Measurements from ENCODE around the gene PIP5K1B. TPM values are rescaled to one million over a fixed set of nuclear protein-coding genes. Genes with fewer than 3 reads are reported as not detected.

Gene PIP5K1B
- total RNA-seq, 1 experiment from 2014 or later, result not detected

- Histone ChIP-seq H3F3A (ENCODE audit: low read length, unreplicated experiment) (no peaks in the 10 kb centered on the region), H2AFZ (ENCODE audit: low read length) (no peak overlapping the region), H3K9me3 (ENCODE audit: low read length) (no peaks in the 10 kb centered on the region), H3K36me3 (ENCODE audit: low read depth, low read length) (no peaks in the 10 kb centered on the region), H3K4me3 (ENCODE audit: low read length) (no peak overlapping the region), H4K20me1 (ENCODE audit: low read length) (no peaks in the 10 kb centered on the region), H3K79me2 (ENCODE audit: low read length) (no peaks in the 10 kb centered on the region), H3K9ac (ENCODE audit: low read length) (no peak overlapping the region), H3K9me2 (replicated peaks; ENCODE audit: low read length) (no peaks in the 10 kb centered on the region), H3K4me1 (ENCODE audit: insufficient read depth, low read length) (peaks cover 3% of the 10 kb centered on the region; the same call in 1 of the 2 replicates), H3K27ac (ENCODE audit: low read length) (no peak overlapping the region), H3K27me3 (ENCODE audit: low read length) (peaks cover 67% of the 10 kb centered on the region), H3K4me2 (ENCODE audit: low read length) (no peak overlapping the region)
- DNase-seq (no peak), ATAC-seq (no peak)
- intact Hi-C loops (cut with micrococcal nuclease), result no loop called here
- ChIA-PET POLR2A (ENCODE audit: unreplicated experiment) (no interaction called here), CTCF (no interaction called here)
- no TSS peak for BruUV-seq (replicated peaks)
- no peak for TF ChIP-seq CTCF (conservative IDR thresholded peaks at IDR 0.05; ENCODE audit: low read depth, low read length)
- TF ChIP-seq EZH2phosphoT487 (IDR thresholded peaks at IDR 0.05; ENCODE audit: borderline replicate concordance, low read length), result no peak
- no peak for TF ChIP-seq EZH2 (IDR thresholded peaks at IDR 0.05; ENCODE audit: low read length, unreplicated experiment)
Observed at GRCh38 chr9:68709291-68710110, 4.5 kb downstream of the PIP5K1B start.

DNA sequence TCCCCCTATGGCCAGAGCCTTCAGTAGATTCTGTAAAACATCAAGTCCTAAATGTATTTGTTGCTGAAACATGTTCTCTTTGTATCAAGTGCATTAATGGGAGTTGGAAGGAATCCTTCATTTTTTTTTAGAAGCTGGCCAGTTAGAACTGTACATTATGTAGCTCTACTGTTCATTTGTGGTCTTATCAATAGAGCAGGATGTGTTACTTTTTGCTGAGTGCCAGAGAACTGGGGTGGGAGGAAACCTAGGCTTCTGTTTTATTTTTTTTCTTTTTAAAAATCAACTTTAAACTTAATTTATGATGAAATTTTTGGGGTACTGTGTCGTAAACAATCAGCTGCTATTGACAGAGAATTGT, 5.1 kb downstream of the PIP5K1B start:
- H3K27ac ChIP-seq (ENCODE audit: low read length), result no peak overlapping the region
- intact Hi-C loops (cut with micrococcal nuclease), result no loop called here
- no peak overlapping the region for H3K4me3 ChIP-seq (ENCODE audit: low read length)
- no TSS peak for BruUV-seq (replicated peaks)
- no peaks in the 10 kb centered on the region for H3F3A ChIP-seq (ENCODE audit: low read length, unreplicated experiment)
- no peaks in the 10 kb centered on the region for H3K36me3 ChIP-seq (ENCODE audit: low read depth, low read length)
- ATAC-seq (no peak), DNase-seq (no peak)
- H3K79me2 ChIP-seq (ENCODE audit: low read length), result no peaks in the 10 kb centered on the region
- no peaks in the 10 kb centered on the region for H3K9me2 ChIP-seq (replicated peaks; ENCODE audit: low read length)
- H3K4me2 ChIP-seq (ENCODE audit: low read length), result no peak overlapping the region
- no peaks in the 10 kb centered on the region for H3K9me3 ChIP-seq (ENCODE audit: low read length)
- H4K20me1 ChIP-seq (ENCODE audit: low read length), result no peaks in the 10 kb centered on the region
- POLR2A ChIA-PET (ENCODE audit: unreplicated experiment), result no interaction called here
- H3K27me3 ChIP-seq (ENCODE audit: low read length), result peaks cover 64% of the 10 kb centered on the region
- CTCF ChIA-PET, result no interaction called here
- H3K9ac ChIP-seq (ENCODE audit: low read length), result no peak overlapping the region
- no peak overlapping the region for H2AFZ ChIP-seq (ENCODE audit: low read length)
- no peaks in the 10 kb centered on the region for H3K4me1 ChIP-seq (ENCODE audit: insufficient read depth, low read length)
- TF ChIP-seq EZH2 (IDR thresholded peaks at IDR 0.05; ENCODE audit: low read length, unreplicated experiment) (no peak), EZH2phosphoT487 (IDR thresholded peaks at IDR 0.05; ENCODE audit: borderline replicate concordance, low read length) (no peak), CTCF (conservative IDR thresholded peaks at IDR 0.05; ENCODE audit: low read depth, low read length) (no peak)

GRCh38 chr9:68711281-68711680, 6.2 kb downstream of the PIP5K1B start:
- intact Hi-C loops (cut with micrococcal nuclease), result no loop called here
- Histone ChIP-seq H2AFZ (ENCODE audit: low read length) (no peak overlapping the region), H3K27ac (ENCODE audit: low read length) (no peak overlapping the region), H3K9me3 (ENCODE audit: low read length) (no peaks in the 10 kb centered on the region), H3K79me2 (ENCODE audit: low read length) (no peaks in the 10 kb centered on the region), H3K9me2 (replicated peaks; ENCODE audit: low read length) (no peaks in the 10 kb centered on the region), H3K27me3 (ENCODE audit: low read length) (peaks cover 57% of the 10 kb centered on the region), H3K9ac (ENCODE audit: low read length) (no peak overlapping the region), H3K4me2 (ENCODE audit: low read length) (no peak overlapping the region), H4K20me1 (ENCODE audit: low read length) (no peaks in the 10 kb centered on the region), H3K4me3 (ENCODE audit: low read length) (no peak overlapping the region), H3K4me1 (ENCODE audit: insufficient read depth, low read length) (no peaks in the 10 kb centered on the region), H3K36me3 (ENCODE audit: low read depth, low read length) (no peaks in the 10 kb centered on the region), H3F3A (ENCODE audit: low read length, unreplicated experiment) (no peaks in the 10 kb centered on the region)
- POLR2A ChIA-PET (ENCODE audit: unreplicated experiment), result no interaction called here
- TF ChIP-seq EZH2 (IDR thresholded peaks at IDR 0.05; ENCODE audit: low read length, unreplicated experiment) (no peak), EZH2phosphoT487 (IDR thresholded peaks at IDR 0.05; ENCODE audit: borderline replicate concordance, low read length) (no peak), CTCF (conservative IDR thresholded peaks at IDR 0.05; ENCODE audit: low read depth, low read length) (no peak)
- DNase-seq (no peak), ATAC-seq (no peak)
- CTCF ChIA-PET, result no interaction called here
- no TSS peak for BruUV-seq (replicated peaks)

Measured in PC-3 (cell line).